SK-N-SH (cell line): ENCODE data around the gene MED15. TPM values are rescaled to one million over a fixed set of nuclear protein-coding genes. Genes with fewer than 3 reads are reported as not detected.

Source experiments
- CTCF ChIA-PET: fragments of 300-600, 350-600 bp; formaldehyde crosslinking; extraction: SDS; loops from one replicate; lab custom pipeline; 2021; lab: Yijun Ruan, JAX
- POLR2A ChIA-PET: fragments of 350-600 bp; sonication (Branson Sonifier 250); formaldehyde crosslinking; extraction: SDS; loops from one replicate; lab custom pipeline; 2020; ENCODE audit warnings: antibody characterized with exemption, inconsistent platforms; lab: Yijun Ruan, JAX
- DNase-seq: peaks from one replicate; pipeline ENCODE4 v3.0.0; 2012
- H2AFZ ChIP-seq: fragments of 200-600 bp; sonication (generic); 2 replicates; pipeline ENCODE4 v1.8.1; 2016; ENCODE audit warnings: antibody characterized with exemption, mild to moderate bottlenecking, low read depth
- H3F3A ChIP-seq: fragments of 200-600 bp; sonication (generic); replicated peaks from 2 replicates; pipeline ENCODE3; 2016; ENCODE audit warnings: antibody characterized with exemption, mild to moderate bottlenecking; ENCODE audit not compliant: insufficient read depth
- H3K27ac ChIP-seq, 2 experiments: fragments of 200-500 bp in 1 of 2; fragments of 200-600 bp in 1 of 2; sonication (Bioruptor generic) in 1 of 2; sonication (generic), shearing (Covaris generic) in 1 of 2; 2 replicates each; pipeline versions ENCODE4 v1.5.1 to v1.6.1; 2014 to 2016; ENCODE audit warnings: low read depth in 2 of 2, inconsistent platforms in 1 of 2, low read length in 1 of 2, mild to moderate bottlenecking in 1 of 2, mixed read lengths in 1 of 2
- H3K27me3 ChIP-seq: fragments of 200-600 bp; sonication (generic), shearing (Covaris generic); 2 replicates; pipeline ENCODE4 v1.6.1; 2016; ENCODE audit warnings: mixed run types; ENCODE audit not compliant: insufficient read depth
- H3K36me3 ChIP-seq, 2 experiments: fragments of 200-500 bp in 1 of 2; fragments of 200-600 bp in 1 of 2; sonication (Bioruptor generic) in 1 of 2; sonication (generic) in 1 of 2; replicated peaks in 1 of 2; 2 replicates each; pipeline versions ENCODE3 to v1.5.1; 2014 to 2016; ENCODE audit warnings: low read length in 1 of 2, mild to moderate bottlenecking in 1 of 2; ENCODE audit not compliant: insufficient read depth in 2 of 2, control insufficient read depth in 1 of 2
- H3K4me1 ChIP-seq, 2 experiments: fragments of 200-500 bp in 1 of 2; fragments of 200-600 bp in 1 of 2; sonication (Bioruptor generic) in 1 of 2; sonication (generic), shearing (Covaris generic) in 1 of 2; 2 replicates each; pipeline versions ENCODE4 v1.5.1 to v1.6.1; 2014 to 2016; ENCODE audit warnings: low read depth in 1 of 2, low read length in 1 of 2, mixed run types in 1 of 2; ENCODE audit not compliant: insufficient read depth in 2 of 2, control insufficient read depth in 1 of 2
- H3K4me2 ChIP-seq: fragments of 200-600 bp; sonication (generic), shearing (Covaris generic); 2 replicates; pipeline ENCODE4 v1.6.1; 2017; ENCODE audit warnings: mixed run types
- H3K4me3 ChIP-seq, 2 experiments: fragments of 200-500 bp in 1 of 2; fragments of 200-600 bp in 1 of 2; sonication (Bioruptor generic) in 1 of 2; sonication (generic), shearing (Covaris generic) in 1 of 2; 2 replicates each; pipeline versions ENCODE4 v1.5.1 to v1.8.1; 2014 to 2016; ENCODE audit warnings: low read depth in 2 of 2, inconsistent platforms in 1 of 2, low read length in 1 of 2, mild to moderate bottlenecking in 1 of 2, mixed read lengths in 1 of 2, moderate library complexity in 1 of 2
- H3K79me2 ChIP-seq: fragments of 200-600 bp; sonication (generic); 2 replicates; pipeline ENCODE4 v1.8.1; 2017; ENCODE audit warnings: mild to moderate bottlenecking; ENCODE audit not compliant: insufficient read depth
- H3K9ac ChIP-seq: fragments of 200-600 bp; sonication (generic); 2 replicates; pipeline ENCODE4 v1.6.1; 2017; ENCODE audit warnings: mixed run types
- H3K9me2 ChIP-seq: fragments of 200-600 bp; sonication (generic); 2 replicates; pipeline ENCODE4 v1.6.1; 2017; ENCODE audit warnings: mixed run types
- H3K9me3 ChIP-seq: fragments of 200-600 bp; sonication (generic); 2 replicates; pipeline ENCODE4 v1.6.1; 2017; ENCODE audit warnings: mixed run types, mild to moderate bottlenecking, moderate library complexity
- H4K20me1 ChIP-seq: fragments of 200-600 bp; sonication (generic); 2 replicates; pipeline ENCODE4 v1.6.1; 2017; ENCODE audit warnings: mild to moderate bottlenecking, mixed run types; ENCODE audit not compliant: insufficient read depth
- CHD2 ChIP-seq: fragments of 150-350 bp; IDR thresholded peaks from 2 replicates; pipeline ENCODE4 v1.6.1; 2018; ENCODE audit warnings: low read length; ENCODE audit not compliant: partially characterized antibody
- CTCF ChIP-seq: fragments of 200-600 bp; sonication (generic); IDR thresholded peaks from 2 replicates; pipeline ENCODE4 v1.6.1; 2017; ENCODE audit warnings: antibody characterized with exemption, mild to moderate bottlenecking, moderate library complexity
- EP300 ChIP-seq, 2 experiments: IDR thresholded peaks; 2 replicates each; pipeline versions ENCODE4 v1.4.0 to v1.6.1; 2012; ENCODE audit warnings: borderline replicate concordance in 1 of 2, low read depth in 1 of 2, low read length in 1 of 2
- GATA2 ChIP-seq: sonication (generic); formaldehyde crosslinking; IDR thresholded peaks from 2 replicates; pipeline ENCODE4 v1.5.0; 2020; ENCODE audit warnings: mild to moderate bottlenecking, missing genetic modification reagents
- MXI1 ChIP-seq: IDR thresholded peaks from 2 replicates; pipeline ENCODE4 v1.6.1; 2012; ENCODE audit warnings: mild to moderate bottlenecking, low read depth, low read length, improper control_type of control experiment
- RAD21 ChIP-seq: IDR thresholded peaks from 2 replicates; pipeline ENCODE4 v1.6.1; 2012; ENCODE audit warnings: mild to moderate bottlenecking, low read length
- RCOR1 ChIP-seq: fragments of 150-350 bp; IDR thresholded peaks from 2 replicates; pipeline ENCODE4 v1.6.1; 2017; ENCODE audit warnings: antibody characterized with exemption, low read length
- TAF1 ChIP-seq: IDR thresholded peaks from 2 replicates; pipeline ENCODE4 v1.6.1; 2012; ENCODE audit warnings: low read depth, mild to moderate bottlenecking, low read length, moderate library complexity, borderline replicate concordance
- YY1 ChIP-seq: IDR thresholded peaks from 2 replicates; pipeline ENCODE4 v1.4.0; 2012; ENCODE audit warnings: low read depth, mild to moderate bottlenecking
- WGBS: methylation state at CpG from one replicate; pipeline ENCODE4 v1.1.6; 2017; ENCODE audit warnings: low lambda C conversion rate; 5-methylcytosine and 5-hydroxymethylcytosine counted together
- polyA plus RNA-seq, 3 experiments: library from polyadenylated mRNA; depleted of rRNA; stranded (reverse); fragments of >200 nt; gene quantifications; 2 replicates each; pipeline ENCODE4 v1.2.3, GENCODE V29; 2012

MED15 gene
- polyA plus RNA-seq, 1 of the 3 experiments (the other 2 are of a cell fraction) = 45.1 TPM

GRCh38 chr22:20536590-20537324 lies 29.3 kb downstream of the MED15 start:
- Histone ChIP-seq H3K4me2 (no peak overlapping the region), H3K36me3 (peaks cover 10 to 40% of the 10 kb centered on the region in 2 experiments), H3K27ac (peak overlapping the region in 1 of 2 experiments; percentile 93; a peak in 2 of 4 replicates), H4K20me1 (peaks cover 29% of the 10 kb centered on the region), H3K4me1 (peaks cover 23 to 59% of the 10 kb centered on the region in 2 experiments), H3K79me2 (peaks cover 99% of the 10 kb centered on the region), H3K9me2 (no peaks in the 10 kb centered on the region), H3K27me3 (no peaks in the 10 kb centered on the region), H3K9ac (no peak overlapping the region), H3K9me3 (no peaks in the 10 kb centered on the region), H2AFZ (no peak overlapping the region), H3K4me3 (no peak overlapping the region), H3F3A (peaks cover 14% of the 10 kb centered on the region)
- ChIA-PET POLR2A (interaction anchor here (1.0 to 1.7 kb wide), 3 partner anchors 13 to 386 kb away, joined by 3 to 7 read pairs (median 3); partner anchors contain the start of gene MED15), CTCF (interaction anchor here (0.9 to 3.8 kb wide), 6 partner anchors 10 to 118 kb away, joined by 3 to 32 read pairs (median 4); no protein-coding TSS in a partner anchor)
- peak; percentile 85 for DNase-seq
- WGBS = 58% methylated on average over 10 of the region's 12 CpGs
- TF ChIP-seq YY1 (no peak), RCOR1 (peak; percentile 69), CHD2 (peak; percentile 81), TAF1 (no peak), MXI1 (peak; percentile 91), GATA2 (CRISPR knock-in tag) (peak; percentile 76), EP300 (IDR thresholded peaks at IDR 0.05; ENCODE audit: borderline replicate concordance in 1 of 2, low read depth in 1 of 2, low read length in 1 of 2) (peak in 1 of 2 experiments; percentile 78; a peak in 2 of 4 replicates), CTCF (no peak)

- H4K20me1 ChIP-seq = peaks cover 29% of the 10 kb centered on the region
- no peak overlapping the region for H2AFZ ChIP-seq
- no peaks in the 10 kb centered on the region for H3K9me2 ChIP-seq
- H3F3A ChIP-seq = peaks cover 9% of the 10 kb centered on the region
- no peak for TF ChIP-seq RAD21
- H3K9ac ChIP-seq = no peak overlapping the region
- DNase-seq = no peak
- H3K4me3 ChIP-seq = no peak overlapping the region
- 70% methylated on average over 2 of the region's 3 CpGs for WGBS
- CTCF ChIA-PET = interaction anchor here (1.2 to 3.8 kb wide), 5 partner anchors 9 to 41 kb away, joined by 3 to 32 read pairs (median 5); no protein-coding TSS in a partner anchor
- peaks cover 17 to 53% of the 10 kb centered on the region in 2 experiments for H3K4me1 ChIP-seq
- peaks cover 99% of the 10 kb centered on the region for H3K79me2 ChIP-seq
- H3K9me3 ChIP-seq = no peaks in the 10 kb centered on the region
- POLR2A ChIA-PET = interaction anchor here (0.8 to 1.7 kb wide), 4 partner anchors 12 to 386 kb away, joined by 3 to 7 read pairs (median 3); partner anchors contain the start of gene MED15
- no peaks in the 10 kb centered on the region for H3K27me3 ChIP-seq
- peaks cover 14 to 46% of the 10 kb centered on the region in 2 experiments for H3K36me3 ChIP-seq
- H3K4me2 ChIP-seq = no peak overlapping the region
- H3K27ac ChIP-seq = peak overlapping the region in 1 of 2 experiments; percentile 93; a peak in 2 of 4 replicates
Measured at GRCh38 chr22:20537325-20537756, 29.9 kb downstream of the MED15 start.
